B cell (primary cell): ENCODE results near the gene SLC39A3. TPM values are rescaled to one million over a fixed set of nuclear protein-coding genes. Genes with fewer than 3 reads are reported as not detected.

Experiments used
- ATAC-seq: fragments of 200-7000 bp; cut with Tn5 transposase; one replicate; pipeline ENCODE4 v1.10.0; 2021; ENCODE audit warnings: low read depth, mild to moderate bottlenecking, moderate number of reproducible peaks, moderate library complexity
- CTCF ChIA-PET: fragments of 350-600 bp; sonication (Branson Sonifier 250); formaldehyde crosslinking; loops from one replicate; lab custom pipeline; 2021; ENCODE audit warnings: antibody characterized with exemption, inconsistent platforms; lab: Charles Lee
- POLR2A ChIA-PET: fragments of 350-600 bp; sonication (Branson Sonifier 250); formaldehyde crosslinking; loops from one replicate; lab custom pipeline; 2021; ENCODE audit warnings: antibody characterized with exemption; lab: Charles Lee
- DNase-seq: peaks from one replicate; pipeline ENCODE4 v3.0.0; 2013
- H2AFZ ChIP-seq: 2 replicates; pipeline ENCODE4 v1.6.1; 2012; ENCODE audit warnings: mild to moderate bottlenecking, low read depth, low read length; ENCODE audit not compliant: insufficient read depth, poor library complexity, severe bottlenecking
- H3K27ac ChIP-seq, 2 donors: 1 replicate in 1 of 2; 2 replicates in 1 of 2; pipeline ENCODE4 v1.5.1; 2012 to 2013; ENCODE audit warnings: low read length in 2 of 2, mild to moderate bottlenecking in 2 of 2, moderate library complexity in 1 of 2
- H3K27me3 ChIP-seq, 4 experiments: fragments of 200-600 bp in 1 of 4; sonication (generic) in 1 of 4; replicated peaks in 1 of 4; 1 replicate in 2 of 4; 2 replicates in 2 of 4; pipeline versions ENCODE4 v1.6.1 to v1.7.0; 2013 to 2016; ENCODE audit warnings: low read length in 3 of 4, mild to moderate bottlenecking in 2 of 4, mixed read lengths in 1 of 4, moderate library complexity in 1 of 4; ENCODE audit not compliant: insufficient read depth in 4 of 4, control insufficient read depth in 3 of 4; ENCODE audit errors: control extremely low read depth in 1 of 4
- H3K36me3 ChIP-seq, 2 experiments: replicated peaks in 1 of 2; 1 replicate in 1 of 2; 2 replicates in 1 of 2; pipeline versions ENCODE4 v1.6.1 to v1.7.1; 2013; ENCODE audit warnings: low read length in 1 of 2; ENCODE audit not compliant: insufficient read depth in 2 of 2, control insufficient read depth in 1 of 2; ENCODE audit errors: control extremely low read depth in 1 of 2, extremely low read depth in 1 of 2
- H3K4me1 ChIP-seq, 2 donors: fragments of 200-600 bp in 1 of 2; sonication (generic) in 1 of 2; 1 replicate in 1 of 2; 2 replicates in 1 of 2; pipeline versions ENCODE4 v1.5.1 to v1.6.1; 2013 to 2017; ENCODE audit warnings: low read length in 2 of 2; ENCODE audit not compliant: control insufficient read depth in 2 of 2, insufficient read depth in 2 of 2
- H3K4me2 ChIP-seq: replicated peaks from 2 replicates; pipeline ENCODE3; 2012; ENCODE audit warnings: mild to moderate bottlenecking, low read depth, low read length; ENCODE audit not compliant: poor library complexity, severe bottlenecking
- H3K4me3 ChIP-seq, 5 experiments: fragments of 200-600 bp in 1 of 5; sonication (generic) in 1 of 5; 1 replicate in 3 of 5; 2 replicates in 2 of 5; pipeline versions ENCODE4 v1.5.1 to v1.7.0; 2011 to 2016; ENCODE audit warnings: low read length in 4 of 5, mild to moderate bottlenecking in 4 of 5, low read depth in 2 of 5, control low read depth in 1 of 5, moderate library complexity in 1 of 5; ENCODE audit not compliant: insufficient read depth in 1 of 5; ENCODE audit errors: control extremely low read depth in 1 of 5, extremely low read depth in 1 of 5
- H3K79me2 ChIP-seq: fragments of 200-600 bp; sonication (generic); one replicate; pipeline ENCODE4 v1.6.0; 2016; ENCODE audit warnings: low read length; ENCODE audit not compliant: control insufficient read depth, insufficient read depth
- H3K9ac ChIP-seq: fragments of 200-600 bp; sonication (generic); 2 replicates; pipeline ENCODE4 v1.6.1; 2017; ENCODE audit warnings: mild to moderate bottlenecking, low read length, moderate library complexity
- H3K9me3 ChIP-seq, 3 donors: one replicate each; pipeline versions ENCODE4 v1.6.1 to v1.7.1; 2013; ENCODE audit warnings: low read length in 2 of 3; ENCODE audit not compliant: control insufficient read depth in 2 of 3, insufficient read depth in 1 of 3; ENCODE audit errors: control extremely low read depth in 1 of 3
- H4K20me1 ChIP-seq: 2 replicates; pipeline ENCODE4 v1.6.0; 2012; ENCODE audit warnings: mild to moderate bottlenecking, low read length; ENCODE audit not compliant: insufficient read depth, control insufficient read depth, poor library complexity, severe bottlenecking
- H3K27ac Mint-ChIP-seq: one replicate; pipeline ENCODE4 v1.8.0; 2021; ENCODE audit warnings: mixed read lengths
- H3K27me3 Mint-ChIP-seq: one replicate; pipeline ENCODE4 v1.8.0; 2021; ENCODE audit warnings: mixed read lengths
- H3K4me1 Mint-ChIP-seq: one replicate; pipeline ENCODE4 v1.8.0; 2021; ENCODE audit warnings: mixed read lengths
- H3K4me3 Mint-ChIP-seq: one replicate; pipeline ENCODE4 v1.8.0; 2021; ENCODE audit warnings: mixed read lengths
- H3K9me3 Mint-ChIP-seq: one replicate; pipeline ENCODE4 v1.8.0; 2022; ENCODE audit warnings: mixed read lengths; ENCODE audit not compliant: insufficient read depth
- CTCF ChIP-seq: fragments of 200-600 bp; IDR thresholded peaks from one replicate; pipeline ENCODE4 v1.8.0; 2022; ENCODE audit warnings: antibody characterized with exemption, mild to moderate bottlenecking
- EZH2 ChIP-seq: IDR thresholded peaks from 2 replicates; pipeline ENCODE4 v1.6.1; 2012; ENCODE audit warnings: borderline replicate concordance, low read depth, mild to moderate bottlenecking, moderate library complexity, low read length; ENCODE audit not compliant: insufficient read depth, poor library complexity, severe bottlenecking
- WGBS: methylation state at CpG from one replicate; pipeline ENCODE4 v1.1.5; 2013; ENCODE audit warnings: missing lambda C conversion rate; ENCODE audit not compliant: insufficient coverage; 5-methylcytosine and 5-hydroxymethylcytosine counted together
- intact Hi-C: fragments of 100-400 bp; cut with micrococcal nuclease; formaldehyde crosslinking; loops from one replicate; pipeline ENCODE4 v1.10.0; 2022
- polyA plus RNA-seq: library from polyadenylated mRNA; depleted of rRNA; stranded (reverse); fragments of >200 nt; gene quantifications from 2 replicates; pipeline ENCODE4 v1.2.3, GENCODE V29; 2012
- total RNA-seq, 2 donors: library from RNA; stranded (reverse); fragments of 120-200 nt in 1 of 2; gene quantifications; 1 replicate in 1 of 2; 2 replicates in 1 of 2; pipeline versions ENCODE4 v1.2.3 to v1.2.4, GENCODE V29; 2013 to 2022

The SLC39A3 gene
- total and polyA plus RNA-seq, 2 donors (not counting 1 experiment from before 2014, with no cell fraction given) = 36.4 to 37.6 TPM

- DNase-seq = peak; percentile 41
- intact Hi-C loops = no loop called here
- peak overlapping the region in 2 of 5 experiments; percentile 6 to 9 for H3K4me3 ChIP-seq
- H3K4me1 ChIP-seq = peaks cover 20 to 26% of the 10 kb centered on the region in 2 donors
- no peak overlapping the region for H3K27ac Mint-ChIP-seq
- H3K4me1 Mint-ChIP-seq = peaks cover 22% of the 10 kb centered on the region
- H3K27me3 Mint-ChIP-seq = peaks cover 4% of the 10 kb centered on the region
- TF ChIP-seq CTCF (no peak), EZH2 (no peak)
- CTCF ChIA-PET = interaction anchor here (0.7 to 4.2 kb wide), 6 partner anchors 17 to 78 kb away, joined by 3 to 14 read pairs (median 6); no protein-coding TSS in a partner anchor
- peaks cover 0 to 2% of the 10 kb centered on the region in 2 experiments for H3K36me3 ChIP-seq
- POLR2A ChIA-PET = interaction anchor here (0.6 kb wide), 2 partner anchors 435 to 456 kb away, joined by 3 to 5 read pairs; no protein-coding TSS in a partner anchor
- no peaks in the 10 kb centered on the region for H3K9me3 Mint-ChIP-seq
- peak overlapping the region in 1 of 2 donors; percentile 6 for H3K27ac ChIP-seq
- no peak for ATAC-seq
- 35% methylated on average over 21 of the region's 26 CpGs for WGBS
- peak overlapping the region; percentile 70 for H3K4me3 Mint-ChIP-seq
- no peaks in the 10 kb centered on the region for H4K20me1 ChIP-seq
- H3K27me3 ChIP-seq = peaks cover 0 to 7% (median 2%) of the 10 kb centered on the region in 4 experiments
- peak overlapping the region; percentile 65 for H2AFZ ChIP-seq
- peaks cover 4% of the 10 kb centered on the region for H3K79me2 ChIP-seq
- peak overlapping the region; percentile 62 for H3K4me2 ChIP-seq
- H3K9ac ChIP-seq = peak overlapping the region; percentile 10
- H3K9me3 ChIP-seq = peaks cover 0 to 5% (median 0%) of the 10 kb centered on the region in 3 donors
These were observed 12.7 kb downstream of the SLC39A3 start for GRCh38 chr19:2726904-2727639.
